ENCODE data around the gene DIS3L2. TPM values are rescaled to one million over a fixed set of nuclear protein-coding genes. Genes with fewer than 3 reads are reported as not detected.

Gene DIS3L2
- total RNA-seq, 1 experiment from 2014 or later = 28.5 TPM

DNA sequence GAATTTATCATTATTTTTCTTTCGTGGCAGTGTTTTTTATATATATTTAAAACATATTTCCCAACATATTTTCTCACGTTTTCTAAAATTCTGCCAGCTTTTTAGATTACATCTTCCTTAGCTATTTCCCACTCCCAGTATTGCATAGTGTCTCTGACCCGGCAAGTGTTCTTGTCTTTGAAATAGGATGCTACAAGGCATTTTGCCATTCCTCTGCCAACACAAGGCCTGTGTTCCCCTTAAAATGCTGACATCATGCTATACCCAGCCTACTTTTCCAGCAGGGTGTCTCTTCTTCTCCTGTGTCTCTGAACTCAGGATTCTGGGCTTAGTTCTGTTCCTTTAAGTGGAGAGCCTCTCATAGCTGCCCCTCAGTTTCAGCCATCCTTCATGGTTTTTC, 115.2 kb downstream of the DIS3L2 start:
- Mint-ChIP-seq H3K4me1 (0 out of 2 replicates have a peak, but pooled peaks cover 2% of the 10 kb centered on the region), H3K9me3 (peaks cover 7% of the 10 kb centered on the region; the same call in 1 of the 2 replicates), H3K27ac (no peak overlapping the region), H3K36me3 (no peaks in the 10 kb centered on the region), H3K27me3 (ENCODE audit: low read depth) (no peaks in the 10 kb centered on the region), H3K4me3 (no peak overlapping the region)
- CTCF ChIA-PET = no interaction called here
- POLR2A ChIA-PET = no interaction called here
- DNase-seq (ENCODE audit: low spot score) = no peak
- no peak for TF ChIP-seq FOXP1 (CRISPR knock-in tag; IDR thresholded peaks at IDR 0.05; ENCODE audit: borderline replicate concordance)
- no peak for TF ChIP-seq SOX15 (CRISPR knock-in tag; IDR thresholded peaks at IDR 0.05)
- no peak for TF ChIP-seq HMGA2 (CRISPR knock-in tag; IDR thresholded peaks at IDR 0.05)
- TF ChIP-seq NR1H2 (CRISPR knock-in tag; IDR thresholded peaks at IDR 0.05) = no peak
- TF ChIP-seq NR3C1 (CRISPR knock-in tag; conservative IDR thresholded peaks at IDR 0.05; ENCODE audit: low read depth) = no peak
- TF ChIP-seq CREM (CRISPR knock-in tag; IDR thresholded peaks at IDR 0.05) = no peak
- no peak for TF ChIP-seq ZBTB21 (CRISPR knock-in tag; IDR thresholded peaks at IDR 0.05; ENCODE audit: borderline replicate concordance)
- TF ChIP-seq USF2 (CRISPR knock-in tag; IDR thresholded peaks at IDR 0.05) = no peak
- TF ChIP-seq, protein P1, sequence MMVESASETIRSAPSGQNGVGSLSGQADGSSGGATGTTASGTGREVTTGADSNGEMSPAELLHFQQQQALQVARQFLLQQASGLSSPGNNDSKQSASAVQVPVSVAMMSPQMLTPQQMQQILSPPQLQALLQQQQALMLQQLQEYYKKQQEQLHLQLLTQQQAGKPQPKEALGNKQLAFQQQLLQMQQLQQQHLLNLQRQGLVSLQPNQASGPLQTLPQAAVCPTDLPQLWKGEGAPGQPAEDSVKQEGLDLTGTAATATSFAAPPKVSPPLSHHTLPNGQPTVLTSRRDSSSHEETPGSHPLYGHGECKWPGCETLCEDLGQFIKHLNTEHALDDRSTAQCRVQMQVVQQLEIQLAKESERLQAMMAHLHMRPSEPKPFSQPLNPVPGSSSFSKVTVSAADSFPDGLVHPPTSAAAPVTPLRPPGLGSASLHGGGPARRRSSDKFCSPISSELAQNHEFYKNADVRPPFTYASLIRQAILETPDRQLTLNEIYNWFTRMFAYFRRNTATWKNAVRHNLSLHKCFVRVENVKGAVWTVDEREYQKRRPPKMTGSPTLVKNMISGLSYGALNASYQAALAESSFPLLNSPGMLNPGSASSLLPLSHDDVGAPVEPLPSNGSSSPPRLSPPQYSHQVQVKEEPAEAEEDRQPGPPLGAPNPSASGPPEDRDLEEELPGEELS (CRISPR knock-in tag; IDR thresholded peaks at IDR 0.05) = no peak
- TF ChIP-seq MXD4 (CRISPR knock-in tag; IDR thresholded peaks at IDR 0.05; ENCODE audit: borderline replicate concordance) = no peak
- no peak for TF ChIP-seq ZNF416 (CRISPR knock-in tag; IDR thresholded peaks at IDR 0.05)
- TF ChIP-seq ZNF423 (CRISPR knock-in tag; IDR thresholded peaks at IDR 0.05) = no peak
- TF ChIP-seq GRHL2 (CRISPR knock-in tag; IDR thresholded peaks at IDR 0.05; ENCODE audit: insufficient replicate concordance, severe bottlenecking) = no peak
- no peak for TF ChIP-seq TEAD4 (CRISPR knock-in tag; IDR thresholded peaks at IDR 0.05)
- TF ChIP-seq, protein P2, sequence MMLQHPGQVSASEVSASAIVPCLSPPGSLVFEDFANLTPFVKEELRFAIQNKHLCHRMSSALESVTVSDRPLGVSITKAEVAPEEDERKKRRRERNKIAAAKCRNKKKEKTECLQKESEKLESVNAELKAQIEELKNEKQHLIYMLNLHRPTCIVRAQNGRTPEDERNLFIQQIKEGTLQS (CRISPR knock-in tag; conservative IDR thresholded peaks at IDR 0.05) = no peak
- no peak for TF ChIP-seq ZNF396 (CRISPR knock-in tag; IDR thresholded peaks at IDR 0.05; ENCODE audit: borderline replicate concordance)
- TF ChIP-seq RELA (CRISPR knock-in tag; IDR thresholded peaks at IDR 0.05; ENCODE audit: borderline replicate concordance) = no peak
- TF ChIP-seq USF1 (CRISPR knock-in tag; IDR thresholded peaks at IDR 0.05) = no peak
- no peak for TF ChIP-seq PRDM15 (CRISPR knock-in tag; IDR thresholded peaks at IDR 0.05)
- no peak for ATAC-seq

- peaks cover 24% of the 10 kb centered on the region for H3K9me3 Mint-ChIP-seq
- H3K36me3 Mint-ChIP-seq = peaks cover 13% of the 10 kb centered on the region
- ATAC-seq (no peak), DNase-seq (ENCODE audit: low spot score) (no peak)
- no peak overlapping the region for H3K4me3 Mint-ChIP-seq
- TF ChIP-seq, protein P2 (CRISPR knock-in tag; conservative IDR thresholded peaks at IDR 0.05) = no peak
- TF ChIP-seq, protein P3, sequence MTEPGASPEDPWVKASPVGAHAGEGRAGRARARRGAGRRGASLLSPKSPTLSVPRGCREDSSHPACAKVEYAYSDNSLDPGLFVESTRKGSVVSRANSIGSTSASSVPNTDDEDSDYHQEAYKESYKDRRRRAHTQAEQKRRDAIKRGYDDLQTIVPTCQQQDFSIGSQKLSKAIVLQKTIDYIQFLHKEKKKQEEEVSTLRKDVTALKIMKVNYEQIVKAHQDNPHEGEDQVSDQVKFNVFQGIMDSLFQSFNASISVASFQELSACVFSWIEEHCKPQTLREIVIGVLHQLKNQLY (CRISPR knock-in tag; IDR thresholded peaks at IDR 0.05) = no peak
- TF ChIP-seq ZBTB43 (CRISPR knock-in tag; IDR thresholded peaks at IDR 0.05) = no peak
- no peak for TF ChIP-seq EMX1 (CRISPR knock-in tag; IDR thresholded peaks at IDR 0.05)
- H3K27ac Mint-ChIP-seq = no peak overlapping the region
- CTCF ChIA-PET = interaction anchor here (0.6 to 0.9 kb wide), 2 partner anchors 89 to 185 kb away, joined by 4 to 5 read pairs; no protein-coding TSS in a partner anchor
- no peaks in the 10 kb centered on the region; the same call in 1 of the 2 replicates for H3K27me3 Mint-ChIP-seq (ENCODE audit: low read depth)
- POLR2A ChIA-PET = no interaction called here
- H3K4me1 Mint-ChIP-seq = peaks cover 13% of the 10 kb centered on the region
Measured at GRCh38 chr2:232085164-232085563, 123.7 kb downstream of the DIS3L2 start.

All from WTC11 (cell line).